ENCODE results near the gene EVI2A.
"Not testable (repeated sequence)": the region's sequence is repeated elsewhere in the genome, so short reads cannot be mapped to it uniquely, and the experiment has no call there.

Gene EVI2A, protein sequence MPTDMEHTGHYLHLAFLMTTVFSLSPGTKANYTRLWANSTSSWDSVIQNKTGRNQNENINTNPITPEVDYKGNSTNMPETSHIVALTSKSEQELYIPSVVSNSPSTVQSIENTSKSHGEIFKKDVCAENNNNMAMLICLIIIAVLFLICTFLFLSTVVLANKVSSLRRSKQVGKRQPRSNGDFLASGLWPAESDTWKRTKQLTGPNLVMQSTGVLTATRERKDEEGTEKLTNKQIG

DNA sequence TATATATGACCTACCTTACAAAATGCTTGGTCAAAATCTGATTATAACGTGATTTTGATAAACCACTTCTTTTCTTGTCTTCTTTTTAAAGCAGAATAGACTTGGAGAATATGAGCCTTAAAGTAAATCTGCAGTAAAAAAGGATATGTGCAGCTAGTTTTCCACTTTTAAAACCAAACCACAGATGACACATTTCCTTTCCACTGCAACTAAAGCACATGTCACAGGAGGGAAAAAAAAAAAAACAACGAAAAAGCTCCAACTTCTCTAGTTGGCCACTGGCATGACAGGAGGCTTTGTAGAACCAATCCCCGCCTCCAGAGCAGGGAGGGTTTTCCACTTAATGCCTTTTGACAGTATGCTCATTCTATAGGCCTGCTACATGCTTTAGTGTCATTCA lies at the start of gene EVI2A:
Gene EVI2A (minus strand): TSS at position 142 of the 400 bp plus-strand sequence. CDS start 2,609 bp downstream, outside the sequence.
- DNase-seq (ENCODE audit: low spot score) = peak; percentile 68

GRCh38 chr17:31369266-31369665 lies 47.8 kb upstream of the EVI2A start:
- no peak for DNase-seq (ENCODE audit: low spot score)

- DNase-seq (ENCODE audit: low spot score) = no peak
Measured at GRCh38 chr17:31366088-31366487, 44.7 kb upstream of the EVI2A start.

DNA sequence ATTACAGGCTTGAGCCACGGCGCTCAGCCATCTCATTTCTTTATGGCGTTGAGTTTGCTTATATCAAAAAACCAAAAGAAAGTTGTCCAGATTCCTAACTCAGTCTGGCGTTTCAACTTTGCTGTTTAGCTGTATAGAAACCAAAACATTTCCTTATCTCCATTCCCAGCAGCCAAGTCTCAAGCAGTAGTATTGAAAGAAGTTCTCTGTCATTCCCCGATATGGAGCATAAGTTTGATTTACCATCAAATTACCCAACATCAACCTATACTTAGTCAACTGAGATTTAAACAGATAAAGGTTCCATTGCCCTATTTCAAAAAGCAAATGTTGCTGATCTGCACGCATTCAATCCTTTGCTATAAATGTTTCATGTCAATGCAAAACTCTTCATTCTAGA lies 42.6 kb upstream of the EVI2A start:
- DNase-seq (ENCODE audit: low spot score) = no peak

- DNase-seq (ENCODE audit: low spot score) = no peak
Measured at GRCh38 chr17:31357839-31358394, 36.5 kb upstream of the EVI2A start.

DNA sequence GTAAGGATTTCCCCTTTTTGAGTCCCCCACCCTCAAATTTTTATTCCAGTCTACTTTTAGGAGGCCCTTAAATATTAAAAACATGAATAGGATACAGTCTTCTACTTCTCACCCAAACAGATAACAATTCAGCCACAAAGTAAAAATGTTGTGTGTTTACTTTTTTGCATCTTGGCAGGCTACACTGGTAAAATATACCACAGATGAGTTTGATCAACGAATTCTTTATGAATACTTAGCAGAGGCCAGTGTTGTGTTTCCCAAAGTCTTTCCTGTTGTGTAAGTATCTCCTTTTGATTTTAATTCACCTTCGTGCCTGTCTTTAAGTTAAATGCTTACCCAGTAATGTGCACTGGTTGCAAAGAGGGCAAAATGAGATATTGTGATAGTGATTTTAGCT lies 35.7 kb upstream of the EVI2A start:
- DNase-seq (ENCODE audit: low spot score) = no peak

DNA sequence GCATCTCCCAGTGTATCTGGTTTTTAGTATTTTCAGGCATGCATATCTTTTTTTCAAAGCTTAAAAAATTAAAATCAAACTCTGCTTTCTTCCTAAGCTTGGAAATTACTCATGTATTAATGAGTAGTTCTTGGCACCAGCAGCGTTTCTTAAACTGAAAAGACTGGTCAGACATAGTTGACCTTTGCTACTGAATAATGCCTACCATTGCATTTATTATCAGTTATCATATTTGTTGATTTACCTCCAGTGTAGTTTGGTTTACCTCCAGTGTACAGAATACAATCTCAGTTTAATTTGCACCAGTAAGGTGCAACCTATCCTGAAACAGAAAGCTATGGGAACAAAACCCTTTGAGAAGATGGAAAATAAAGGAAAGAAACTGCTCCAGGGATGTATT lies 34.5 kb upstream of the EVI2A start:
- DNase-seq (ENCODE audit: low spot score) = no peak

- no peak for DNase-seq (ENCODE audit: low spot score)
Measured at GRCh38 chr17:31349454-31349853, 28.0 kb upstream of the EVI2A start.

DNA sequence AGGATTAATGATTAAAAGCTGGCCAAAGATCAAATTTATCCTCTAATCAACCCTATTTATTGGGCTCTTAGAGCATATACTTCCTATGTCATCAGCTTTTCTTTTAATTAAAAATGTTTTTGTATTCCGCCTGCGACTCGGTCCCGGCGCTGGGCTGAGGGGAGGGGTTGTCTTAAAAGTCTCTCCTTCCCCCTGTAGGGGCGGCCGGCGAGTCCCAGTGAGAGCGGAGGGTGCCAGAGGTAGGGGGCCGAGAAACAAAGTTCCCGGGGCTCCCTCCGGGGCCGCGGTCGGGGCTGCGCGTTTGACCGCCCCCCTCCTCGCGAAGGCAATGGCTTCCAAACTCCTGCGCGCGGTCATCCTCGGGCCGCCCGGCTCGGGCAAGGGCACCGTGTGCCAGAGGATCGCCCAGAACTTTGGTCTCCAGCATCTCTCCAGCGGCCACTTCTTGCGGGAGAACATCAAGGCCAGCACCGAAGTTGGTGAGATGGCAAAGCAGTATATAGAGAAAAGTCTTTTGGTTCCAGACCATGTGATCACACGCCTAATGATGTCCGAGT lies 23.8 kb upstream of the EVI2A start:
- DNase-seq (ENCODE audit: low spot score) = not testable (repeated sequence)

DNA sequence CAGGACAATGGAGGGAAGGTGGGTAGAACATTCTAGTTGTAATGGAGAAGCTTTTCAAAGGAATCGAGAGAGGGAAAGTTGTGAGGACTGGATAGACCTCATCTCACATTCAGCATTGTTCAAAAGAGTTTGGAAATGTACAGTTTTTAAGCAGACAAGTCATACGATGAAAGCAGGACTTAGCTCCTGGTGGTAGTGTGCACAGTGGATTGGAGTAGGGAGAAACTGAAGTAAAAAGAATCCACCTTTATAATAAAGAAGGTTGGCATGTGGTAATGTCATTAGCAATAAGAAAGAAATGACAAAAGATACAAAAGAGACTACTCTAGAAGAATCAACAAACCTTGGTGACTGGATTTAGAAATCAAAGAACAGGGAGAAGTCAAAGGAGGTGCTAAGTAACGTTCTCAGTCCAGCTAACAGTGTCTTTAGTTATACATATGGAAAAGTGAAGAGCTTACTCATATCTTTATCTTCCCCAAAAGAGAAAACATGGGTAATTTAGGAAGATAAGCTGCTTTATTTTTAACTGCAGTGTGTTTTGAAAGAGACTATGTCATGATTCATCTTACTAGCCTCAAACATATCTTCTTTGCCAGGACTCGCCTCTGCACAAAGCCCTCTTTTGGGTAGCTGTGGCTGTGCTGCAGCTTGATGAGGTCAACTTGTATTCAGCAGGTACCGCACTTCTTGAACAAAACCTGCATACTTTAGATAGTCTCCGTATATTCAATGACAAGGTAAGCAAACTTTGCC lies 18.7 kb upstream of the EVI2A start:
- DNase-seq (ENCODE audit: low spot score) = peak; percentile 57

- DNase-seq (ENCODE audit: low spot score) = no peak
Measured at GRCh38 chr17:31329221-31329620, 7.8 kb upstream of the EVI2A start.

DNA sequence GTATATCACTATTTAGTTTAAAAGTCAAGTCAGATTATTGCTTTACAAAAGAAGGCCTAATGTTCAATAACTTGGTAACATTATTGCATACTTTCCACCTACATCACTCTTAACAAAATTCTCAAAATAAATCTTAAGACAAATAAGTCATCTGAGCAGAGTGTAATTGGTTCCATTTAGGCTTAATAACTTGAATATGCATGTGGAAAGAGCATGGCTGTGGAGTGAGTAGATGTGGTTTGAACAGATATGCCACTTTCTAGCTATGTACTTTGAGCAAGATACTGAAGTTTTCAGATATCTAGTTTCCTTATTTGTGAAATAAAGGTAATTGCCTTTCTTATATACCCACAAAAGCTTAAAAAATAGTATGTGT lies 6.7 kb upstream of the EVI2A start:
- peak; percentile 24 for DNase-seq (ENCODE audit: low spot score)

- DNase-seq (ENCODE audit: low spot score) = peak; percentile 73
Measured at GRCh38 chr17:31327534-31328159, 6.2 kb upstream of the EVI2A start.

DNA sequence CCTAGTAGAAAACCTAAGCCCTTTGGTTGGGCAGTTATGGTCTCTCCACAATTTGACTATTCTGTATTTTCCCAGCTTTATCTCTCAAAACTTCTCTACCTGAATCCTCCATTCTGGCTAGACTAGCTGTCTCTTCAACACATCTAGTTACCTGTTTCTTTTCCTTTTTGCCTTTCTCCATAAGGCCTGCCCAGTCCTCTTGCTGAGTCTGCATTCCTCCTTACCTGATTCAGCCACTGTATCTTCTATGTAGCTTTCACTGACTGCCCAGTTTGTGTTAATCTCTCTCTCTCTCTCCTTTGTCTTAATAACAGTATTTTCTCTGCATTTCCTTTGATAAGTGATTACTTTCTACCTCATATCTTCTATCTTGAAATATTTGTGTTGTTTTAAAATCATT lies 2.1 kb upstream of the EVI2A start:
- DNase-seq (ENCODE audit: low spot score) = no peak

GRCh38 chr17:31321966-31322365 lies 544 bp upstream of the EVI2A start:
- no peak for DNase-seq (ENCODE audit: low spot score)

DNA sequence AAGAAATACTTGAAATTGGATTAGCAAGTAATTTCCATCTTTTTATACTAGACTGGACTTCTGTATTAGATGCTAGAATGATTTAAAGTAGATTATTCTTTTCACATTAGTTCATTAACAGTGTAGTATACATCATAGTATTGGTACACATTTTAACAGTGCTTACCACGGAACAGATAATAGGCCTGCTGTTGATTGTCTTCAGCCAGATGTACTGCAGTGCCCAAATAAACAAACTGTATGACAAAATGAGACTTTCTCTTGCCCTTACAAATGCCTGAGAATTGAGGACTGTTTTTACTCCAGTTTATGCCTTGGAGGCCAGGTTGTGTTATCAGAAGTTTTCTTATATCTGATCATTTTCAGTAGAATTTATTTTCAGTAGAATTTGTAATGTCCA lies 631 bp downstream of the EVI2A start:
- DNase-seq (ENCODE audit: low spot score) = no peak

DNA sequence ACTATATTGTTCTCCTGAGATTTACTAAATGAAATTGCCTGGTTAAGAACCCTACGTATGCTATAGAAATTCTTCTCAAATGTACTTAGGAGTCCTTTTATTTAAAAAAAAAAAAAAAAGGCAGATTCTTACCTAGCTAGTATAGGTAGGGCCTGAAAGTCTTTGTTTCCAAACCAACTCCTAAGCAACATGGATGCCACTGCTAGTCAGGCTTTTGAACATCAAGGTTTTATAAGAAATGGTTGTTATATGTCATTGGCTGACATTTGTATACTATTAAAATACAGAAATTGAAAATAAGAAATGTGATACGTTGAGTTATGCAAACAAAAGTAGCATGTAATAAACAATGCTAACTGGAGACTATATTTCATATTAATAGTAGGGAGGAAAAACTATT lies 1.2 kb downstream of the EVI2A start:
- DNase-seq (ENCODE audit: low spot score) = no peak

DNA sequence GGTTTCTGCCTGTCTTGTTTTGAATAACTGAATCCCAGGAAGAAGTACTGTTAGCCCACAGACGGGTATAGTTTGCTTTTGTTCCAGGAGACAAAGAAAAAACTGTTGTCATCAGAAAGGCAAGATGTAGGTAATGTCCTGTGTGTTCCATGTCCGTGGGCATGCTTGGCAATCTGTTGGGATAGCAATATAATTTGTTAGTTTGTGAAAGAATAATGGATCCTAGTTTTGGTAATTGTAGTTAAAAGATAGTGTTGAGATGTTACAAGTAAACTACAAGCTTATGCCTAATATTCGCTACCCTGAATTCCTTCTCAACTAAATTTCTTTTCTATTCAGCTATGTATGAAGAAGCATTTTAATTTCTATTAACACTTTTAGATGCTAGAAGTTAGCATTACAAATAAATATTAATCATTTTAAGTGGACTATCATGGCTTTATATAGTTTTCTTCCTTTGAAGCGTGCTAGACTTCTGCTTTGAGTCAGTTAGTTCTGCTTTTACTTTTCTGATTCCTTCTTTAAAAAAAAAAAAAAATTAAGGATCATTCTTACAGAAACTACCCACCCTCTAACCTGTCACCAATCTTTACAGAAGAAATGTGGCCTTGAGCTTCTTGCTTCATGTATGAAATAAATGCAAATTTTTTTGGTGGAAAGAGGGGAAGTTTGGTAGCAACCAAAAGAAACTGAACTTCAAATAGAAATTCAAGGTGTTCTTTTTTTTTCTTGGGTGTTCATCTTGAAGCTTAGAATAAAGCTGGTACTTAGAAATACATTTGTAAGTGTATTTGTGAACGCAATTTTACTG lies 2.4 kb downstream of the EVI2A start:
- DNase-seq (ENCODE audit: low spot score) = no peak

GRCh38 chr17:31318298-31318801 lies 3.1 kb downstream of the EVI2A start:
- no peak for DNase-seq (ENCODE audit: low spot score)

DNA sequence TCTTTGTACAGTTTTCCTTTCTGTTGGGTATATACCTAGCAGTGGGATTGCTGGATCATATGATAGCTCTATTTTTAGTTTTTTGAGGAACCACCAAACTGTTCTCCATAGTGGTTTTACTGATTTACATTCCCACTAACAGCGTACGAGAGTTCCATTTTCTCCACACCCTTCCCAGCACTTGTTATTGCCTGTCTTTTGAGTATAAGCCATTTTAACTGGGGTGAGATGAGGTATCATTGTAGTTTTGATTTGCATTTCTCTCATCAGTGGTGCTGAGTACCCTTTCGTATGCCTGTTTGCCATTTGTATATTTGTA lies 6.7 kb downstream of the EVI2A start:
- DNase-seq (ENCODE audit: low spot score) = no peak

DNA sequence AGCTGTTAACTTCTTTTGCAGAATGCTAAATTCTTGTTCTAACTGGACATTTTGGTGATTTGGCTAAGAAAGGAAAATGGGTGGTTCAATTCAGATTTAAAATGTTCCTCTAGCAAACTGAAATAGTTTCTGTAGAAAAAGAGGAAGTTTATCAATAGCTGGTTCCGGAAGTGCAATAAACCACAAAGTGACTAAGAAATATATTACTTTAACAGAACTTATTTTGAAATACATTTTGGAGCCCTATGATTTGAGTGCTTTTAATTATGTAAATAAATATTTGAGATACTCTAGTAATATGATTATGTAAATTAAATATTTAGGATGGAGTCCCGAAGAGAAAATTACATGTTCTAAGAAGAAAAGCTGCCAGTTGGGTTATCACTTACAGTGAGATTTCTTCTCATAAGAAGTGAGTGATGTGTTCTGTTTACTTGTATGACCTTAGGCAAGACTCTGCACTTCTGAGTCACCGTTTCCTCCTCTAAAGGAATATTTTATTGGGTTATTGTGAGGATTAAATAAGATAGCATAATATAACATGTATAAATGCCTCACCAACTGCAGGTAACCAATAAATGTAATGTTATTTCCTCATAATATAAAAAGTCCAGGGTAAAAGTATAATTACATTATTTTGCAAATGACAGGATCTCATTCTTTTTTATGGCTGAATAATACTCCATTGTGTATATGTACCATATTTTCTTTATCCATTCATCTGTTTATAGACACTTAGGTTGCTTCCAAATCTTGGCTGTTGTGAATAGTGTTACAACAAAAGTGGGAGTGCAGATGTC lies 7.2 kb downstream of the EVI2A start, which contains the start of gene EVI2B:
Gene EVI2B (minus strand): TSS at position 73 of the 800 bp plus-strand sequence. CDS start 8,445 bp downstream, outside the sequence.
- DNase-seq (ENCODE audit: low spot score) = no peak

Measured in AG08395 (cell line).